ENCODE results near the gene DLG2.

Gene DLG2

DNA sequence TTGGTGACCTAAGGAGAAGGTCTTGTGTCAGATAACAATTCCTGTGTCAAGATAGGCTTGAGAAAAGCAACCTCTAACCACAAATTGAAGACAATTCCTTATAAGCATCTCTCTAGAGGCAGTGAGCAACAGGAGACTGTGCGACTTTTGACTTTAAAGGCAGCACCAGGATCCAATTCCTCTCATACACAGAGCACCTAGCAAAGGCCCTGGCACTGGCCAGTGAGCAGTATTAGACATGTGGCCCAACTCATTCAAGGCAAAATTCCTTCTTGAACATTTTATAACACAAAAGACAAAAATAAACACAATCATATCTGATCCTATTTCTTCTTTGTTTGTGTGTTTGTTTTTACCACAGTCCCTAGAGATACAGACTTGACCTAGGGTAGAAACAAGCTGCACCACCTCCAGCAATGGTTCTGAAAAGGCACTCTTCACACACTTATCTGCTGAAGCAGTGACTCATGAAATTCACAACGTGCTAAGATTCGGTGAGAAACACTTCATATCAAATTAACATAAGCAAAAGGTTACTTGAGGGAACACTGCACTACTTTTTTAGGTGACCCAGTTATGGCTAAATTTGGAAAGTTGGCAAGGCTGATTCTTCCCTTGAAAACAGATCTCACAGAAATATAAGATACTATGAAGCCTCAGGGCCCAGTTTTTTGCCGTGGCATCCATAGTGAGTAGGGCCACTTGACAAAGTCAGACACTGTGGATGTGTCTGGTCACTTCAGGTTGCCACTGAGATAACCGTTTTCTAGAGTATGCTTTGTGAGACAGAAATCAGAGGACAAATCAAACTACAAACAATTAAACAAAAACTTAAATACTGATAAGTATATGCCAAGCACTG lies 1018.9 kb downstream of the DLG2 start:
- TF ChIP-seq, protein P1, sequence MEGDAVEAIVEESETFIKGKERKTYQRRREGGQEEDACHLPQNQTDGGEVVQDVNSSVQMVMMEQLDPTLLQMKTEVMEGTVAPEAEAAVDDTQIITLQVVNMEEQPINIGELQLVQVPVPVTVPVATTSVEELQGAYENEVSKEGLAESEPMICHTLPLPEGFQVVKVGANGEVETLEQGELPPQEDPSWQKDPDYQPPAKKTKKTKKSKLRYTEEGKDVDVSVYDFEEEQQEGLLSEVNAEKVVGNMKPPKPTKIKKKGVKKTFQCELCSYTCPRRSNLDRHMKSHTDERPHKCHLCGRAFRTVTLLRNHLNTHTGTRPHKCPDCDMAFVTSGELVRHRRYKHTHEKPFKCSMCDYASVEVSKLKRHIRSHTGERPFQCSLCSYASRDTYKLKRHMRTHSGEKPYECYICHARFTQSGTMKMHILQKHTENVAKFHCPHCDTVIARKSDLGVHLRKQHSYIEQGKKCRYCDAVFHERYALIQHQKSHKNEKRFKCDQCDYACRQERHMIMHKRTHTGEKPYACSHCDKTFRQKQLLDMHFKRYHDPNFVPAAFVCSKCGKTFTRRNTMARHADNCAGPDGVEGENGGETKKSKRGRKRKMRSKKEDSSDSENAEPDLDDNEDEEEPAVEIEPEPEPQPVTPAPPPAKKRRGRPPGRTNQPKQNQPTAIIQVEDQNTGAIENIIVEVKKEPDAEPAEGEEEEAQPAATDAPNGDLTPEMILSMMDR (IDR thresholded peaks at IDR 0.05; ENCODE audit: low read depth, low read length): no peak
- no peak for DNase-seq (ENCODE audit: low read depth in 2 of 2)
- no peak overlapping the region for H3K4me3 ChIP-seq (replicated peaks in 1 of 2; ENCODE audit: low read depth in 2 of 2, low read length in 2 of 2)

DNA sequence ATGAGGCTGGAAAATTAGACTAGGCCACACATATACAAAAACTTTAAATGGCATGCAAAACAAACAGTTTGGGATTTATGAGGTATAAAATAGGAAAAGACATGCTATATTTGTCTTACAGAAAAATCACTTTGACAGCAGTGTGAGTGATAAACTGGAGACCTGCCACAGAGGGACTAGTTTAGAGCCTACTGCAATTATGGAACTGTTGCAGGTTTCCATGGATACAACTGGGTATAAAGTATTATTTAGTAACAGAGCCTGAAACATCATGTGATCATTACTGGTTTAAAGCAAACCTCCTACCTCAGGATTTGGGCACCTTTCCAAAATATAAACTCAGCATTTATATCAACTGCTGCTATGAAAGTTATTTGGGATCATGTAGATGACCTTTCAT lies 1032.5 kb downstream of the DLG2 start:
- no peak for DNase-seq (ENCODE audit: low read depth in 2 of 2)
- H3K4me3 ChIP-seq (replicated peaks in 1 of 2; ENCODE audit: low read depth in 2 of 2, low read length in 2 of 2): no peak overlapping the region
- TF ChIP-seq, protein P1 (IDR thresholded peaks at IDR 0.05; ENCODE audit: low read depth, low read length): no peak

DNA sequence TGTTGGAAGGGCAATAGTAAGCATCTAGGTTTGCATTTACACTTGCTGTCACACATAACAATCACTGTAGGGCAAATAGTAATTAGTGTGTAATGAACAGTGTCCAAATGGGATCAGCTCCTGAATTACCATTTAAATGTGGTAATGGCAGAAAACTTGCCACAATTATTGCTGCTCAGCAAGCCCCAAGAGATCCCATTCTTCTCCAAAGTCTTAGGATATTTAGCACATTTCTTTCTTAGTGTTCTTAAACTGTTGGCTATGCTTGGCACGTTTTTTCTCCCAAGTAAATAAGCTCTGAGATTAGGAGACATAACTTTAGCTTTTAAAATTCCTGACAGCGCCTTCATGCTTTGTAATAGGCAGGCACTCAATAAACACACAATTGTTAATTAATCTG lies 1037.0 kb downstream of the DLG2 start:
- no peak overlapping the region for H3K4me3 ChIP-seq (replicated peaks in 1 of 2; ENCODE audit: low read depth in 2 of 2, low read length in 2 of 2)

DNA sequence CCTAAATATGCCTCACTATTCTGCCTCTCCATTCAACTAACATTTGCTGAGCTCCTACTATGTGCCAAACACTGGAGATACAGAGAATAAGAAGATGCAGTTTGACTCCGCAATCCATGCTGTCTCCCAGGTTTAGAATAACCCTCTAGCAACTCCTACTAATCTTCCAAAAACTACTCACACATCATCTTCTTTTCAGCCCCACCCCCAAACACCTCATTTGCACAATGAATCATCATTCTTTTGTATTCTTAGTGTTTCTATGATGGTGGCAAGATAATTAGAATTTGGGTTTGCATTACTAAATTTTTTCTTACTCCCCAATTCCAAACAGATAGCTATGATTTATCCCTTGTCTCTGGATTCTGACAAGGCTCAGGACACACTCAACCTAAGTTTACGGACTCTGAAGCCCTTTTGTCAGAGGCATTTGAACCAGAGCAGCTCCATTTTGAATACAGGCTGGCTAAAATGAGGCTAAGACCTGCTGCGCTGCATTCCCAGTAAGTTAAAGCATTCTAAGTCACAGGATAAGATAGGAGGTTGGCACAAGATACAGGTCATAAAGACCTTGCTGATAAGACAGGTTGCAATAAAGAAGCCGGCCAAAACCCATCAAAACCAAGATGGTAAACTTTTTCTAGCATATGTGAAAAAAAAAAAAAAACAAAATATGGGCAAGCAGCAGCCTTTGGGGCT lies 1038.9 kb downstream of the DLG2 start:
- H3K4me3 ChIP-seq (replicated peaks in 1 of 2; ENCODE audit: low read depth in 2 of 2, low read length in 2 of 2): no peak overlapping the region
- TF ChIP-seq, protein P1 (IDR thresholded peaks at IDR 0.05; ENCODE audit: low read depth, low read length): no peak
- no peak for DNase-seq (ENCODE audit: low read depth in 2 of 2)

More for the DNA sequence above, 1037.0 kb downstream of the DLG2 start:
- DNase-seq (ENCODE audit: low read depth in 2 of 2): no peak
- TF ChIP-seq, protein P1 (IDR thresholded peaks at IDR 0.05; ENCODE audit: low read depth, low read length): no peak

DNA sequence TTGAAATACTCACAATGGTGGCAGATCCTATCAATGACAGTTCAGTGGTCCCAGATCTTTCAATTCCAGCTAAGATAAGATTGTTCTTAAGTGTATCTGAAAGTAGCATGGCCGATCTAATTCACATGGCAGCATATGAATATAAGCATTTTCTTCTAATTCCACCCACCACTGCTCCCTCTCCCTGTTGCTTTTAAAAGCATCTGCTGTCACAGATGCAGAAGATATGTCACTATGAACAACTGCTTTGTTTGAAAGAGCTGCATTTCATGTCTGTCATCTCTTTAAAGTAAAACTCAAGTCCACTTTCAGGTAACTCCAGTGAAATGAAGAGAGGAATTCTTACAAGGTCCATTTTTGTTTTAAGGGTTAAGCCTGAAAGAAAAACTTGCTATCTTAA lies 1044.0 kb downstream of the DLG2 start:
- TF ChIP-seq, protein P1 (IDR thresholded peaks at IDR 0.05; ENCODE audit: low read depth, low read length): no peak
- DNase-seq (ENCODE audit: low read depth in 2 of 2): no peak
- H3K4me3 ChIP-seq (replicated peaks in 1 of 2; ENCODE audit: low read depth in 2 of 2, low read length in 2 of 2): no peak overlapping the region

DNA sequence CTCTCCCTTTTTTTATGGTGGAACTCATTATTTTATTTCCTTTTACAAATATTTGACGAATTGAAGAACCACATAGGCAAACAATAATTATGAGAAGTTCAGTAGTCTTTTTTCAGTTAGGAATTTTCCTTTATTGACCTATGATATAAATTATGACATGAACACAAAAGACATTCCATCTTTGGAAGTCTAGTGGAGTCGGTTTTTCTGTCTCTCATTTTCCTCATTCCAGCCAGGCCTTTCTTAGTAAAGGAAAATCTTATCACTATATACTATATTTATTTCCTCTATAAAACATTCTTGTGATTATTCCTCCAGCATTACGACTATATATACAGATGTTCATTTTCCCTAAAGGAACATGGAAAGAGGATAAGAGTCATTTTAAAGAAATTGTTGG lies 1046.1 kb downstream of the DLG2 start:
- TF ChIP-seq, protein P1 (IDR thresholded peaks at IDR 0.05; ENCODE audit: low read depth, low read length): no peak
- no peak overlapping the region for H3K4me3 ChIP-seq (replicated peaks in 1 of 2; ENCODE audit: low read depth in 2 of 2, low read length in 2 of 2)
- DNase-seq (ENCODE audit: low read depth in 2 of 2): no peak
